Stimulated activated CD8-positive, alpha-beta memory T cell treated with anti-CD3 and anti-CD28 coated beads, Interleukin-12 subunit alpha, Interleukin-12 subunit beta, amount 100 ng/mL, for 4 hours (primary cell): ENCODE data around the gene TRIM77.
"Not testable (repeated sequence)": the region's sequence is repeated elsewhere in the genome, so short reads cannot be mapped to it uniquely, and the experiment has no call there.

Experiments
- DNase-seq: peaks from one replicate; pipeline ENCODE4 v3.0.0-alpha.2; 2020; ENCODE audit warnings: low read depth

TRIM77 gene

GRCh38 chr11:89709999-89710398 lies at the start of gene TRIM77:
TRIM77 (plus strand) TSS chr11:89710299; CDS start chr11:89710299, 0 bp downstream.
- DNase-seq = not testable (repeated sequence)

GRCh38 chr11:89667001-89667400 lies 43.1 kb upstream of the TRIM77 start:
- DNase-seq = no peak

DNA sequence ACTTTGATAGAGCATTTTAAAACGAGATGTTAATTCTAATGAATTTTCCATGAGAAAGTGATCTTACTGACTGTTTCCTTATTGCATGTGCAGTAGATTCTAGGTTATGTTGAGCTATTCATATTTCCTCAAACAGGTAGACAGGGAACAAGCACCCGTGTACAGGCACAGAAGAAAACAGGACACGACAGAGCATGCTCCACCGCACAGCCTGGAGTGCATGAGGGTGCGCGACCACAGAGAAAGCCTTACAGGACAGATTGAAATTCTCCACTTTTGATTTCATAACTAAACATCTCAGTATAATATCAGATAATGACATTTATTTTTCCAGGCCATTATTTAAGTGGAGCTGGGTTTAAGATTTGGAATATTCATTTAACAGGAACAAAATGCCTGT lies 41.9 kb upstream of the TRIM77 start:
- not testable (repeated sequence) for DNase-seq

- DNase-seq = not testable (repeated sequence)
These were observed 40.5 kb upstream of the TRIM77 start for GRCh38 chr11:89669586-89669985.

- DNase-seq = not testable (repeated sequence)
These were observed 40.0 kb upstream of the TRIM77 start for GRCh38 chr11:89669993-89670669.

DNA sequence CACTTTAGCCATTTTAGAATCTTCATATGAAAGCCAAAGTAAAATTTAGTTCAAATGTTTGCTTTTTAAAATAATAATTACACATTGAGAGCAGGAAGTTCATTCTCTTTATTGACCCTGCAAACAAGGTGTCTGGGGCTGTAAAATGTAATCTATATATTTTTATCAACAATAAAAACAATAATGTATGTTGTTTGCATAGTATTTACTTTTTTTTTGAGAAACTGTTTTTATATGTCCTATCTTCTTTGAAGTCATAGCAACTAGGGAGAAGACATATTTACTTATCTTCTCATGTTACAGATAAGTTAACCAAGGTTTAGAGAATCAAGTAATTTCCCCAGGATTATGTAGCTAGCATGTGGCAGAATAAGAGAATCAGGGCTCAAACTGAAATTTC lies 37.6 kb upstream of the TRIM77 start:
- DNase-seq = not testable (repeated sequence)

GRCh38 chr11:89673380-89673779 lies 36.7 kb upstream of the TRIM77 start:
- DNase-seq = not testable (repeated sequence)

GRCh38 chr11:89675383-89675782 lies 34.7 kb upstream of the TRIM77 start:
- DNase-seq = not testable (repeated sequence)

GRCh38 chr11:89675948-89676347 lies 34.2 kb upstream of the TRIM77 start:
- DNase-seq = not testable (repeated sequence)

GRCh38 chr11:89707080-89707479 lies 3.0 kb upstream of the TRIM77 start:
- not testable (repeated sequence) for DNase-seq

- not testable (repeated sequence) for DNase-seq
These were observed 14.9 kb downstream of the TRIM77 start for GRCh38 chr11:89724866-89725498.

- not testable (repeated sequence) for DNase-seq
These were observed 20.1 kb downstream of the TRIM77 start for GRCh38 chr11:89730215-89730614.

GRCh38 chr11:89736566-89736965 lies 26.5 kb downstream of the TRIM77 start:
- no peak for DNase-seq

DNA sequence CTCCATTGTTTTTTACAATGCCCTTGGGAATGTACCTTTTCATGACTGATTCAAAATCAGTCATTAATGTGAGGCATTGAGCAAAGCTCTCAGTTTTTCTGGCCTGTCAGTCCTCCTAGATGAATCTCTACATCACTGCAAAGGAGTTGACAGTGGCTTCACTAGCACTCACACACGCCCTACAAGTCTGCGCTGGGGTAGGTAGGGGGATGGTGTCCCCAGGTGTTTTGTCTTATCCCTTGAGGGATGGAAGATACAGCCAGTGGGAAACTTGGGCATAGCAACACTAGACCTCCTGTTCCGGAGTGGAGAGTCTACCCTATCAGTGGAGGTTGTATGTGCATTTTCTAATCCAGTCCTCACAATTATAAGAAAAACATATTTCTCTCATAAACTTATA lies 27.0 kb downstream of the TRIM77 start:
- no peak for DNase-seq

GRCh38 chr11:89741406-89741805 lies 31.3 kb downstream of the TRIM77 start:
- DNase-seq = not testable (repeated sequence)

DNA sequence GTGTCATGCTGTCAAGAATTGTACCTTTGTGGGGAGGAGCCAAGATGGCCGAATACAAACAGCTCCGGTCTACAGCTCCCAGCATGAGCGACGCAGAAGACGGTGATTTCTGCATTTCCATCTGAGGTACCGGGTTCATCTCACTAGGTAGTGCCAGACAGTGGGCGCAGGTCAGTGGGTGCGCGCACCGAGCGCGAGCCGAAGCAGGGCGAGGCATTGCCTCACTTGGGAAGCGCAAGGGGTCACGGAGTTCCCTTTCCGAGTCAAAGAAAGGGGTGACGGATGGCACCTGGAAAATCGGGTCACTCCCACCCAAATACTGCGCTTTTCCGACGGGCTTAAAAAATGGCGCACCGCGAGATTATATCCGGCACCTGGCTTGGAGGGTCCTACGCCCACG lies 34.1 kb downstream of the TRIM77 start:
- not testable (repeated sequence) for DNase-seq

GRCh38 chr11:89750822-89751221 lies 40.7 kb downstream of the TRIM77 start:
- DNase-seq = not testable (repeated sequence)
